Tibial nerve (tissue), 4 donors: ENCODE data around the gene SIX5. TPM values are rescaled to one million over a fixed set of nuclear protein-coding genes. Genes with fewer than 3 reads are reported as not detected.
"Not testable (repeated sequence)": the region's sequence is repeated elsewhere in the genome, so short reads cannot be mapped to it uniquely, and the experiment has no call there.

ENCODE experiments used
- DNase-seq, 2 donors: peaks; one replicate each; pipeline ENCODE4 v3.0.0-alpha.2; 2019; ENCODE audit warnings: low spot score in 2 of 2
- H3K27ac ChIP-seq, 4 donors: fragments of 200-600 bp; sonication (generic) in 3 of 4; one replicate each; pipeline ENCODE4 v1.5.1; 2017 to 2019; ENCODE audit warnings: mild to moderate bottlenecking in 1 of 4
- H3K27me3 ChIP-seq, 2 donors: fragments of 200-600 bp; sonication (generic) in 1 of 2; one replicate each; pipeline versions ENCODE4 v1.5.1 to v1.6.0; 2017 to 2019
- H3K36me3 ChIP-seq, 3 donors: fragments of 200-600 bp; sonication (generic); one replicate each; pipeline ENCODE4 v1.5.1; 2018 to 2019
- H3K4me1 ChIP-seq, 4 donors: fragments of 200-600 bp; sonication (generic) in 3 of 4; one replicate each; pipeline ENCODE4 v1.5.1; 2017 to 2019
- H3K4me3 ChIP-seq, 4 donors: fragments of 200-600 bp; sonication (generic) in 3 of 4; one replicate each; pipeline ENCODE4 v1.5.1; 2017 to 2019; ENCODE audit warnings: mild to moderate bottlenecking in 1 of 4, moderate library complexity in 1 of 4
- H3K9me3 ChIP-seq, 4 donors: fragments of 200-600 bp; sonication (generic) in 3 of 4; one replicate each; pipeline ENCODE4 v1.5.1; 2017 to 2019
- EP300 ChIP-seq, 2 donors: sonication (generic); formaldehyde crosslinking; IDR thresholded peaks; one replicate each; pipeline ENCODE4 v1.6.1; 2017; ENCODE audit warnings: antibody characterized with exemption in 2 of 2, mild to moderate bottlenecking in 1 of 2
- POLR2A ChIP-seq, 2 donors: fragments of 450-650 bp; IDR thresholded peaks; one replicate each; pipeline ENCODE4 v1.6.1; 2017; ENCODE audit warnings: antibody characterized with exemption in 2 of 2, mild to moderate bottlenecking in 2 of 2, moderate library complexity in 2 of 2
- WGBS, 2 donors: methylation state at CpG; one replicate each; pipeline ENCODE4 v1.1.5; 2018; 5-methylcytosine and 5-hydroxymethylcytosine counted together
- total RNA-seq, 4 donors: library from RNA; depleted of rRNA; stranded (reverse); fragments of >200 nt; gene quantifications; one replicate each; pipeline ENCODE4 v1.1.0, GENCODE V29; 2016
- TF ChIP-seq, protein P1 (sequence below), 5 experiments: fragments of 200-600 bp in 3 of 5; fragments of 450-650 bp in 2 of 5; sonication (generic) in 3 of 5; IDR thresholded peaks; one replicate each; pipeline ENCODE4 v1.5.1; 2016 to 2019; ENCODE audit warnings: antibody characterized with exemption in 5 of 5, mild to moderate bottlenecking in 3 of 5, moderate library complexity in 2 of 5

SIX5 gene
- total RNA-seq, 4 donors from 2014 or later, result 21.0 to 31.0 (median 22.9) TPM

DNA sequence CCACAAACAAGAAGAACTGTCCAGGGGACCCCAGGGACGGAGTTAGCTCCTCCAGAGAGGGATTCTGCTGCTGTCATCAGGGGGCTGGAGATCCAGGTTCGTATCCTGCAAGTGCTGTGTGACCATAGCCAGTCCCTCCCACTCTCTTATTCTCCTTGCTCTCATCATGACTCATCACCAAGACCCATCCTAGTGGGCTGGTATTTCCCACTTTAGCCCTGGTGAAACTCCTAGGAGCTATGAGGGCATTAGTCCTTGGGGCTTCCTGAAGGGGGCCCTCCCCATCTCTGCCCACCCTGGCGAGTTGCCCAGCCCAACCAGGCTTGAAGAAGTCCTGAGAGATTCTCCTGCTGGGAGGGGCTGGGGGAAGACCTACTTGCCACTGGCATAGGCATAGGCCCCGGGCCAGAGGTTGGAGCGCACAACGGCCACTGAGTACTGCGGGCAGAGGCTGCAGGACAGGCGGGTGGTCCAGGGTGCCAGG lies 31.1 kb upstream of the SIX5 start:
- Histone ChIP-seq H3K4me1 (peaks cover 0 to 8% (median 3%) of the 10 kb centered on the region in 4 donors), H3K9me3 (no peaks in the 10 kb centered on the region), H3K27ac (no peak overlapping the region), H3K4me3 (no peak overlapping the region), H3K27me3 (peaks cover 0 to 8% of the 10 kb centered on the region in 2 donors), H3K36me3 (no peaks in the 10 kb centered on the region)
- TF ChIP-seq EP300 (IDR thresholded peaks at IDR 0.05) (no peak), POLR2A (IDR thresholded peaks at IDR 0.05) (no peak)
- TF ChIP-seq, protein P1, sequence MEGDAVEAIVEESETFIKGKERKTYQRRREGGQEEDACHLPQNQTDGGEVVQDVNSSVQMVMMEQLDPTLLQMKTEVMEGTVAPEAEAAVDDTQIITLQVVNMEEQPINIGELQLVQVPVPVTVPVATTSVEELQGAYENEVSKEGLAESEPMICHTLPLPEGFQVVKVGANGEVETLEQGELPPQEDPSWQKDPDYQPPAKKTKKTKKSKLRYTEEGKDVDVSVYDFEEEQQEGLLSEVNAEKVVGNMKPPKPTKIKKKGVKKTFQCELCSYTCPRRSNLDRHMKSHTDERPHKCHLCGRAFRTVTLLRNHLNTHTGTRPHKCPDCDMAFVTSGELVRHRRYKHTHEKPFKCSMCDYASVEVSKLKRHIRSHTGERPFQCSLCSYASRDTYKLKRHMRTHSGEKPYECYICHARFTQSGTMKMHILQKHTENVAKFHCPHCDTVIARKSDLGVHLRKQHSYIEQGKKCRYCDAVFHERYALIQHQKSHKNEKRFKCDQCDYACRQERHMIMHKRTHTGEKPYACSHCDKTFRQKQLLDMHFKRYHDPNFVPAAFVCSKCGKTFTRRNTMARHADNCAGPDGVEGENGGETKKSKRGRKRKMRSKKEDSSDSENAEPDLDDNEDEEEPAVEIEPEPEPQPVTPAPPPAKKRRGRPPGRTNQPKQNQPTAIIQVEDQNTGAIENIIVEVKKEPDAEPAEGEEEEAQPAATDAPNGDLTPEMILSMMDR (IDR thresholded peaks at IDR 0.05), result no peak
- no peak for DNase-seq
- 70 to 74% methylated on average over 7 to 8 of the region's 8 CpGs for WGBS, 2 donors

DNA sequence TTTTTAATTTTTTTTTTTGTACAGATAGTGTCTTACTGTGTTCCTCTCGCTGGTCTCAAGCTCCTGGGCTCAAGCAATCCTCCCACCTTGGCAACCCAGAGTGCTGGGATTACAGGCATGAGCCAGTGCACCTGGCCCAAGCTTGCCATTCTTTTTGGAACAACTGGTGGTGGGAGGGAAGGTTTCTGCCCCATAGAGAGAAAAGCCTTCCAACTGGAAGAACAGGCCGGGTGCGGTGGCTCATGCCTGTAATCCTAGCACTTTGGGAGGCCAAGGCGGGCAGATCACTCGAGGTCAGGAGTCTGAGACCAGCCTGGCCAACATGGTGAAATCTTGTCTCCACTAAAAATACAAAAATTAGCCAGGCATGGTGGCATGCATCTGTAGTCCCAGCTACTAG lies 30.5 kb upstream of the SIX5 start:
- not testable (repeated sequence) for H3K27me3 ChIP-seq, DNase-seq, H3K4me3 ChIP-seq, H3K4me1 ChIP-seq, H3K27ac ChIP-seq, H3K36me3 ChIP-seq, H3K9me3 ChIP-seq
- 92% methylated on average over 5 of the region's 5 CpGs for WGBS, 2 donors

DNA sequence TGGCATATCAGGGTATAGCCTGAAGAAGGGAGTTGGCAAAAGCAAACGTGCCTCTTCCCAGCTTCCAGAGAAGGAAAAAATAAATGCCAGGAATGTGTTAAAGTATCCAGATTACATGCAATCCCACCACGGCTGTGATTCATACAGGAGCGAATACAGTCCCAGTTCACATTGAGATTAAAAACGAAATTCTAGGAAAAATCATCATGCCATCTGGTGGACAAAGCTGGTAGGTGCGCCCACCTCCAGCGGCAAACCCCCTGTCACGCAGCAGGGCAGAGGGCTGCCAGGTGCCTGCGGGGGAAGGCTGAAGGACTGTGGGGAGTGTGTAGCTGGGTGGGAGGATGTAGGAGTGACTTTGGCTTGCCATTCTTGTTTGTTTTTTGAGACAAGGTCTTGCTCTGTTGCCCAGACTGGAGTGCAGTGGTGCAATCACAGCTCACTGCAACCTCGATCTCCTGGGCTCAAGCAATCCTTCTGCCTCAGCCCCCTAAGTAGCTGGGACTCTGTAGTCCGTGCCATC lies 30.0 kb upstream of the SIX5 start:
- TF ChIP-seq, protein P1 (IDR thresholded peaks at IDR 0.05), result peak; percentile 77 to 93 (median 88)
- peak; percentile 28 to 41 for TF ChIP-seq EP300 (IDR thresholded peaks at IDR 0.05)
- TF ChIP-seq POLR2A (IDR thresholded peaks at IDR 0.05), result no peak
- H3K36me3 ChIP-seq, result no peaks in the 10 kb centered on the region
- peak in 1 of 2 donors; percentile 65 for DNase-seq
- peaks cover 0 to 8% of the 10 kb centered on the region in 2 donors for H3K27me3 ChIP-seq
- no peaks in the 10 kb centered on the region for H3K9me3 ChIP-seq
- WGBS, 2 donors, result 7 to 8% methylated on average over 10 of the region's 10 CpGs
- H3K27ac ChIP-seq, result peak overlapping the region in 1 of 4 donors; percentile 25
- H3K4me3 ChIP-seq, result no peak overlapping the region
- peaks cover 0 to 8% (median 3%) of the 10 kb centered on the region in 4 donors for H3K4me1 ChIP-seq

DNA sequence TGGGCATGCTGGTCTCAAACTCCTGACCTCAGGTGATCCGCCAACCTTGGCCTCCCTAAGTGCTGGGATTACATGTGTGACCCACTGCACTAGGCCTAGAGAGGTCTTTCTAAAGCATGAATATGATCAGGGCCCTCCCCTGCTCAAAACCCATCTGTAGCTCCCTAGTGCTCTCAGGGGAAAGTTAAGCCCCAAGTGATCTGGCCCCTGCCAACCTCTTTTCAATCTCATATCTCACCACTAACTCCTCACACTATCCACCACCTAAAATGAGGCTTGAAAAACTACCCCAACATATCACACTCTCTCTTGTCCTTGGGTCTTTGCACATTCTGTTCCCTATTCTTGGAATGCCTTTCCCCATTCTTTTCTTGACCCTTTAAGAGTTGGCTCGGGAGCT lies 25.6 kb upstream of the SIX5 start:
- no peaks in the 10 kb centered on the region for H3K27me3 ChIP-seq
- no peaks in the 10 kb centered on the region for H3K9me3 ChIP-seq
- no peak for DNase-seq
- 77 to 84% methylated on average over 2 of the region's 2 CpGs for WGBS, 2 donors
- TF ChIP-seq POLR2A (IDR thresholded peaks at IDR 0.05), result no peak
- TF ChIP-seq, protein P1 (IDR thresholded peaks at IDR 0.05), result no peak
- no peak for TF ChIP-seq EP300 (IDR thresholded peaks at IDR 0.05)
- no peak overlapping the region for H3K4me3 ChIP-seq
- peaks cover 0 to 15% (median under 1%) of the 10 kb centered on the region in 3 donors for H3K36me3 ChIP-seq
- peaks cover 0 to 33% (median 18%) of the 10 kb centered on the region in 4 donors for H3K4me1 ChIP-seq
- no peak overlapping the region for H3K27ac ChIP-seq

DNA sequence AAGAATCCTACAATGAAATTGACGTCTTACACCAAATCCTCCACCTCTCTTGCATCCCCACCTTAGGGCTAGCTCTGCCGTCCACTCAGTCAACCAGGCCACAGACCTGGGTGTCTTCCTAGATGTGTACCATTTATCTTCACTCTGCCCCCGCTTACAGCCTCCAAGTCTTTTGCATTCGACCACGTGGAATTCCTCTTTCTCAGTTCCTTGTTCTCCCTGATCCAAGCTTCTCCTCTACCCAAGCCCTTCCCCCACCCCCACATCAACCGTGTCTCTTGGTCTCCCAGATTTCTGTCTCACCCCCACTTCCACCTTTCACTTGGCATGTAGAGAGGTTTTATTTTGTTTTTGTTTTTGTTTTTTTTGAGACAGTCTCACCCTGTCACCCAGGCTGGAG lies 24.8 kb upstream of the SIX5 start:
- no peak for DNase-seq
- H3K4me3 ChIP-seq, result no peak overlapping the region
- no peaks in the 10 kb centered on the region for H3K9me3 ChIP-seq
- H3K27ac ChIP-seq, result peak overlapping the region in 2 of 4 donors; percentile 80 to 83
- no peaks in the 10 kb centered on the region for H3K27me3 ChIP-seq
- peaks cover 0 to 28% (median 15%) of the 10 kb centered on the region in 4 donors for H3K4me1 ChIP-seq
- 54 to 58% methylated on average over 6 of the region's 6 CpGs for WGBS, 2 donors
- TF ChIP-seq, protein P1 (IDR thresholded peaks at IDR 0.05), result no peak
- TF ChIP-seq EP300 (IDR thresholded peaks at IDR 0.05), result no peak
- TF ChIP-seq POLR2A (IDR thresholded peaks at IDR 0.05), result no peak
- peaks cover 0 to 22% (median 8%) of the 10 kb centered on the region in 3 donors for H3K36me3 ChIP-seq
